GM21723 (cell line): ENCODE measurements around the gene ZNF519.
A peak's percentile ranks its signal among the peaks of the same experiment; 100 is the strongest.
"Not testable (repeated sequence)": the region's sequence is repeated elsewhere in the genome, so short reads cannot be mapped to it uniquely, and the experiment has no call there.

Source experiments
- ATAC-seq: cut with Tn5 transposase; IDR thresholded peaks from one replicate; pipeline ENCODE4 v1.9.1; 2021; ENCODE audit warnings: mild to moderate bottlenecking, moderate library complexity; ENCODE audit not compliant: unreplicated experiment

The ZNF519 gene

GRCh38 chr18:14147935-14148865, 16.0 kb upstream of the ZNF519 start:
- not testable (repeated sequence) for ATAC-seq

- ATAC-seq, result not testable (repeated sequence)
Measured at GRCh38 chr18:14146771-14147170, 14.5 kb upstream of the ZNF519 start.

GRCh38 chr18:14145581-14146338, 13.5 kb upstream of the ZNF519 start:
- not testable (repeated sequence) for ATAC-seq

GRCh38 chr18:14145021-14145420, 12.8 kb upstream of the ZNF519 start:
- ATAC-seq, result not testable (repeated sequence)

GRCh38 chr18:14144628-14144895, 12.3 kb upstream of the ZNF519 start:
- ATAC-seq, result no peak

- ATAC-seq, result not testable (repeated sequence)
Measured at GRCh38 chr18:14143871-14144627, 11.8 kb upstream of the ZNF519 start.

- not testable (repeated sequence) for ATAC-seq
Measured at GRCh38 chr18:14143396-14143795, 11.2 kb upstream of the ZNF519 start.

GRCh38 chr18:14142177-14142576, 9.9 kb upstream of the ZNF519 start:
- ATAC-seq, result not testable (repeated sequence)

GRCh38 chr18:14139583-14139982, 7.3 kb upstream of the ZNF519 start:
- not testable (repeated sequence) for ATAC-seq

- ATAC-seq, result not testable (repeated sequence)
Measured at GRCh38 chr18:14137971-14138370, 5.7 kb upstream of the ZNF519 start.

- peak; percentile 23 for ATAC-seq
Measured at GRCh38 chr18:14131696-14132270, 452 bp downstream of the ZNF519 start.

GRCh38 chr18:14130804-14131203, 1.4 kb downstream of the ZNF519 start:
- not testable (repeated sequence) for ATAC-seq

- no peak for ATAC-seq
Measured at GRCh38 chr18:14124689-14125088, 7.5 kb downstream of the ZNF519 start.

GRCh38 chr18:14122097-14122496, 10.1 kb downstream of the ZNF519 start:
- ATAC-seq, result no peak

GRCh38 chr18:14120926-14121325, 11.3 kb downstream of the ZNF519 start:
- ATAC-seq, result no peak

- no peak for ATAC-seq
Measured at GRCh38 chr18:14117606-14118005, 14.6 kb downstream of the ZNF519 start.

- no peak for ATAC-seq
Measured at GRCh38 chr18:14106906-14107305, 25.3 kb downstream of the ZNF519 start.

GRCh38 chr18:14104906-14105748, 27.1 kb downstream of the ZNF519 start:
- no peak for ATAC-seq

- no peak for ATAC-seq
Measured at GRCh38 chr18:14104201-14104600, 28.0 kb downstream of the ZNF519 start.
